GM12892 (cell line): Measurements from ENCODE around the gene NOXRED1.

Source experiments
- POLR2A ChIP-seq: IDR thresholded peaks from 2 replicates; pipeline ENCODE4 v1.6.1; 2011; ENCODE audit warnings: low read depth, low read length, control low read depth
- POLR2AphosphoS5 ChIP-seq: IDR thresholded peaks from 2 replicates; pipeline ENCODE4 v1.6.1; 2011; ENCODE audit warnings: low read depth, low read length, control low read depth

- TF ChIP-seq POLR2AphosphoS5 (no peak), POLR2A (no peak)
Measured at GRCh38 chr14:77423423-77423822, at the start of gene NOXRED1.
